ENCODE results near the gene TMEM82. TPM values are rescaled to one million over a fixed set of nuclear protein-coding genes. Genes with fewer than 3 reads are reported as not detected.

TMEM82 gene
- total RNA-seq, 1 donor from 2014 or later, result not detected

DNA sequence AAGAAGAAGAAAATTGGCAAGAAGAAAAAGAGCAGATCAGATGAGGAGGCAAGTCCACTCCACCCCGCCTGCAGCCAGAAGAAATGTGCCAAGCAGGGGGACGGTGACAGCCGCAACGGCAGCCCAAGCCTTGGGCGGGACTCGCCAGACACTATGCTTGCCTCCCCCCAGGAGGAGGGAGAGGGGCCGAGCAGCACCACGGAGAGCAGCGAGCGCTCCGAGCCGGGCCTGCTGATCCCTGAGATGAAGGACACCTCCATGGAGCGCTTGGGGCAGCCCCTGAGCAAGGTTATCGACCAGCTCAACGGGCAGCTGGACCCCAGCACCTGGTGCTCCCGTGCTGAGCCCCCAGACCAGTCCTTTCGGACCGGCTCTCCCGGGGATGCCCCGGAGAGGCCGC lies 15.3 kb upstream of the TMEM82 start:
- DNase-seq, result no peak
- Histone ChIP-seq H3K4me3 (no peak overlapping the region), H3K9me3 (no peaks in the 10 kb centered on the region), H3K4me1 (no peaks in the 10 kb centered on the region), H3K36me3 (peaks cover 95% of the 10 kb centered on the region), H3K27me3 (ENCODE audit: low read depth) (no peaks in the 10 kb centered on the region), H3K27ac (no peak overlapping the region)
- no peak for ATAC-seq
- TF ChIP-seq, protein P1, sequence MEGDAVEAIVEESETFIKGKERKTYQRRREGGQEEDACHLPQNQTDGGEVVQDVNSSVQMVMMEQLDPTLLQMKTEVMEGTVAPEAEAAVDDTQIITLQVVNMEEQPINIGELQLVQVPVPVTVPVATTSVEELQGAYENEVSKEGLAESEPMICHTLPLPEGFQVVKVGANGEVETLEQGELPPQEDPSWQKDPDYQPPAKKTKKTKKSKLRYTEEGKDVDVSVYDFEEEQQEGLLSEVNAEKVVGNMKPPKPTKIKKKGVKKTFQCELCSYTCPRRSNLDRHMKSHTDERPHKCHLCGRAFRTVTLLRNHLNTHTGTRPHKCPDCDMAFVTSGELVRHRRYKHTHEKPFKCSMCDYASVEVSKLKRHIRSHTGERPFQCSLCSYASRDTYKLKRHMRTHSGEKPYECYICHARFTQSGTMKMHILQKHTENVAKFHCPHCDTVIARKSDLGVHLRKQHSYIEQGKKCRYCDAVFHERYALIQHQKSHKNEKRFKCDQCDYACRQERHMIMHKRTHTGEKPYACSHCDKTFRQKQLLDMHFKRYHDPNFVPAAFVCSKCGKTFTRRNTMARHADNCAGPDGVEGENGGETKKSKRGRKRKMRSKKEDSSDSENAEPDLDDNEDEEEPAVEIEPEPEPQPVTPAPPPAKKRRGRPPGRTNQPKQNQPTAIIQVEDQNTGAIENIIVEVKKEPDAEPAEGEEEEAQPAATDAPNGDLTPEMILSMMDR (IDR thresholded peaks at IDR 0.05), result no peak
- intact Hi-C loops (cut with DNase I), result no loop called here

DNA sequence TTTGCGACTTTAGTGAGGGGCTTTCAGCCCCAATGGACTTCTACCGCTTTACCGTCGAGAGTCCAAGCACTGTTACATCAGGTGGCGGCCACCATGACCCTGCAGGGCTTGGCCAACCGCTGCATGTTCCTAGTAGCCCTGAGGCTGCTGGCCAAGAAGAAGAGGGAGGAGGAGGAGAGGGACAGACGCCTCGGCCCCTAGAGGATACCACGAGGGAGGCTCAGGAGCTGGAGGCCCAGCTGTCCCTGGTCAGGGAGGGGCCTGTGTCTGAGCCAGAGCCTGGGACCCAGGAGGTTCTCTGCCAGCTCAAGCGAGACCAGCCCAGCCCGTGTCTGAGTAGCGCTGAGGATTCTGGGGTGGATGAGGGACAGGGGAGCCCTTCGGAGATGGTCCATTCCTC lies 14.9 kb upstream of the TMEM82 start:
- Histone ChIP-seq H3K9me3 (no peaks in the 10 kb centered on the region), H3K27me3 (ENCODE audit: low read depth) (no peaks in the 10 kb centered on the region), H3K4me1 (no peaks in the 10 kb centered on the region), H3K36me3 (peaks cover 95% of the 10 kb centered on the region), H3K27ac (no peak overlapping the region), H3K4me3 (no peak overlapping the region)
- no peak for ATAC-seq
- TF ChIP-seq, protein P1 (IDR thresholded peaks at IDR 0.05), result no peak
- DNase-seq, result no peak
- intact Hi-C loops (cut with DNase I), result no loop called here

DNA sequence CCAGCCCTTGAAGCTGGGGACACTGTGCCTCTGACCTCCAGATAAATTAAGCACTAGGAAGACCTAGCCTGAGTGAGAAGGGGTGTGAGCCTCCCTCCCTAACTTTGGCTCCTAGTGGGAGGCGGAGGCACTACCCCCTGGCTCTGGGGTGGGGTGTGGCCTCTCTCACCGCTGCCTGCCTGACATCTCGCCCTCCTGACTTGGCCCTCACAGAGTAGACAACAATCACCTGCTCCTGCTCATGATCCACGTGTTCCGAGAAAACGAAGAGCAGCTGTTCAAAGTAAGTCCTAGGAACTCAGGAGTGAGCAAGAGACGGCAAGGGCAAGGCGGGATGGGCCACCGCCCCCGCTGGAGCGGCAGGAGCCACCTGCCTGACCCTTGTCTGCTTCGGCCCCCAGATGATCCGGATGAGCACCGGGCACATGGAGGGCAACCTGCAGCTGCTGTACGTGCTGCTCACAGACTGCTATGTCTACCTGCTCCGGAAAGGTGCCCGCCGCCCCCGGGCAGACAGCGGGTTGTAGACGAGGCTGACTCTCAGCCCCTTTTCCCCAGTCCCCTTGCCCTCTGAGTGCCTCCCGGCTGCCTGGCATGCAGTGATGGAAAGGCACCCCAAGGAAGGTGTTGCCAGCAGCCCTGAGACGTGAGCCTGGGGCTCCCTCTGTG lies 14.3 kb upstream of the TMEM82 start:
- H3K27me3 ChIP-seq (ENCODE audit: low read depth), result no peaks in the 10 kb centered on the region
- H3K4me3 ChIP-seq, result no peak overlapping the region
- no peak for DNase-seq
- TF ChIP-seq, protein P1 (IDR thresholded peaks at IDR 0.05), result no peak
- no peak overlapping the region for H3K27ac ChIP-seq
- peaks cover 95% of the 10 kb centered on the region for H3K36me3 ChIP-seq
- no peaks in the 10 kb centered on the region for H3K9me3 ChIP-seq
- intact Hi-C loops (cut with DNase I), result no loop called here
- no peaks in the 10 kb centered on the region for H3K4me1 ChIP-seq
- ATAC-seq, result no peak

DNA sequence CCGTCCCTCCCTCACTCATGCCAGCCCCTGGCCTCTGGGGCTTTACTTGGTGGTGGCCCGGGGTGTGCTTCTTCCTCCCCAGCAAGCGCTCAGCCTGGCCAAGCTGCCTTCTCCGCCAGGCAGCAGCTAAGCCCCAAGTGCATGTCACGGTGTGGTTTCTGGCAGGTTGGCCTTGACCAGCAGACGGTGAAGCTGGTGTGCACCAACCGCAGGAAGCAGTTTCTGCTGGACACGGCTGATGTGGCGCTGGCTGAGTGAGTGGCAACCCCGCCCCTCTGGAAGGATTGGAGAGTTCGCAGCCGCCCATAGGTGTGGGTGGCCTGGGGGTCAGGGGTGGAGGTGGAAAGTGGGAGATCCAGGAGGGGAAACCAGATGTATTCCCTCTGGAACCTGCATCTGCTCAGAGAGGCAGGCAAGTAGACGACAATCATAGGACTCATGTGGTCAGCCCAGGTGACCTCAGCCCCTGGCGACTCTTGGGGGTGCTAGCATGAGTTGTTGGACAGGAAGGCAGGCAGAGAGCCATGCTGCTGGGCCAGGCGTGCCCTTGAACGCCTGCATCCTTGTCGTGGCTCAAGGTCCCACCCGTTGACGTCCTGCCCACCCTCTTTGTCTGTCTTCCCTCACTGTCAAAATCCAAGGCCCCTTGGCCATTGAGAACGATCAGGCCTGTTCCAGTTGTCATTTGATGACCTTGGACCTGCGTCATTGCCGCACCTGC lies 13.2 kb upstream of the TMEM82 start:
- no peaks in the 10 kb centered on the region for H3K4me1 ChIP-seq
- H3K27ac ChIP-seq, result no peak overlapping the region
- H3K4me3 ChIP-seq, result no peak overlapping the region
- no peaks in the 10 kb centered on the region for H3K9me3 ChIP-seq
- intact Hi-C loops (cut with DNase I), result no loop called here
- DNase-seq (no peak), ATAC-seq (no peak)
- no peaks in the 10 kb centered on the region for H3K27me3 ChIP-seq (ENCODE audit: low read depth)
- TF ChIP-seq, protein P1 (IDR thresholded peaks at IDR 0.05), result no peak
- H3K36me3 ChIP-seq, result peaks cover 96% of the 10 kb centered on the region

DNA sequence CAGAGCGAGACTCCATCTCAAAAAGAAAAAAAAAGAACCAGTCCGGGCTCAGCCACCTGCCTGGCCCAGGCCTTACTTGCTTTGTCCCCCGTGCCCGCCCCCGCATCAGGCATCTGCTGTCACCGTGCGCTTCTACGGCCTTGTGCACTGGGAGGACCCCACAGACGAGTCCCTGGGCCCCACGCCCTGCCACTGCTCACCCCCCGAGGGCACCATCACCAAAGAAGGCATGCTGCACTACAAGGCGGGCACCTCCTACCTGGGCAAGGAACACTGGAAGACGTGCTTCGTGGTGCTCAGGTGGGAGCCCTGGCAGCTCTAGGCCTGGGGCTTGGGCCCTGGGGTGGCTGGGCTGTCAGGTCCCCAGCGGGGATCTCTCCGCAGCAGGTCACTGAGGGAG lies 11.9 kb upstream of the TMEM82 start:
- no peak for ATAC-seq
- intact Hi-C loops (cut with DNase I), result no loop called here
- Histone ChIP-seq H3K4me1 (peaks cover 3% of the 10 kb centered on the region), H3K27ac (no peak overlapping the region), H3K4me3 (no peak overlapping the region), H3K9me3 (no peaks in the 10 kb centered on the region), H3K36me3 (peaks cover 96% of the 10 kb centered on the region), H3K27me3 (ENCODE audit: low read depth) (no peaks in the 10 kb centered on the region)
- TF ChIP-seq, protein P1 (IDR thresholded peaks at IDR 0.05), result no peak
- no peak for DNase-seq

All from lower lobe of right lung (tissue), 2 donors.